Measurements from ENCODE around the gene ZFAND6. TPM values are rescaled to one million over a fixed set of nuclear protein-coding genes. Genes with fewer than 3 reads are reported as not detected.

Gene ZFAND6
- total RNA-seq, 1 experiment from 2014 or later = 57.6 TPM

GRCh38 chr15:80105193-80105592 is 45.7 kb downstream of the ZFAND6 start:
- Mint-ChIP-seq H3K9me3 (ENCODE audit: unreplicated experiment) (no peaks in the 10 kb centered on the region), H3K4me1 (ENCODE audit: insufficient read depth, unreplicated experiment) (peaks cover 21% of the 10 kb centered on the region), H3K27me3 (ENCODE audit: insufficient read depth, unreplicated experiment) (no peaks in the 10 kb centered on the region), H3K36me3 (ENCODE audit: insufficient read depth, unreplicated experiment) (no peaks in the 10 kb centered on the region), H3K27ac (ENCODE audit: low read depth, unreplicated experiment) (peak overlapping the region; percentile 84), H3K4me3 (ENCODE audit: unreplicated experiment) (peak overlapping the region; percentile 44)
- BruUV-seq (replicated peaks) = no TSS peak
- ChIA-PET CTCF (interaction anchor here (0.6 kb wide), 1 partner anchor 42 kb away, joined by 3 read pairs; no protein-coding TSS in a partner anchor), POLR2A (interaction anchor here (0.8 to 2.4 kb wide), 9 partner anchors 12 to 183 kb away, joined by 3 to 9 read pairs (median 3); no protein-coding TSS in a partner anchor)
- intact Hi-C loops (cut with micrococcal nuclease) = loop anchor here (5.0 kb wide), 1 partner anchor 33 kb away; no protein-coding TSS in a partner anchor
- DNase-seq (ENCODE audit: unreplicated experiment) = no peak
- TF ChIP-seq, protein P1, sequence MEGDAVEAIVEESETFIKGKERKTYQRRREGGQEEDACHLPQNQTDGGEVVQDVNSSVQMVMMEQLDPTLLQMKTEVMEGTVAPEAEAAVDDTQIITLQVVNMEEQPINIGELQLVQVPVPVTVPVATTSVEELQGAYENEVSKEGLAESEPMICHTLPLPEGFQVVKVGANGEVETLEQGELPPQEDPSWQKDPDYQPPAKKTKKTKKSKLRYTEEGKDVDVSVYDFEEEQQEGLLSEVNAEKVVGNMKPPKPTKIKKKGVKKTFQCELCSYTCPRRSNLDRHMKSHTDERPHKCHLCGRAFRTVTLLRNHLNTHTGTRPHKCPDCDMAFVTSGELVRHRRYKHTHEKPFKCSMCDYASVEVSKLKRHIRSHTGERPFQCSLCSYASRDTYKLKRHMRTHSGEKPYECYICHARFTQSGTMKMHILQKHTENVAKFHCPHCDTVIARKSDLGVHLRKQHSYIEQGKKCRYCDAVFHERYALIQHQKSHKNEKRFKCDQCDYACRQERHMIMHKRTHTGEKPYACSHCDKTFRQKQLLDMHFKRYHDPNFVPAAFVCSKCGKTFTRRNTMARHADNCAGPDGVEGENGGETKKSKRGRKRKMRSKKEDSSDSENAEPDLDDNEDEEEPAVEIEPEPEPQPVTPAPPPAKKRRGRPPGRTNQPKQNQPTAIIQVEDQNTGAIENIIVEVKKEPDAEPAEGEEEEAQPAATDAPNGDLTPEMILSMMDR (IDR thresholded peaks at IDR 0.05; ENCODE audit: unreplicated experiment) = no peak

DNA sequence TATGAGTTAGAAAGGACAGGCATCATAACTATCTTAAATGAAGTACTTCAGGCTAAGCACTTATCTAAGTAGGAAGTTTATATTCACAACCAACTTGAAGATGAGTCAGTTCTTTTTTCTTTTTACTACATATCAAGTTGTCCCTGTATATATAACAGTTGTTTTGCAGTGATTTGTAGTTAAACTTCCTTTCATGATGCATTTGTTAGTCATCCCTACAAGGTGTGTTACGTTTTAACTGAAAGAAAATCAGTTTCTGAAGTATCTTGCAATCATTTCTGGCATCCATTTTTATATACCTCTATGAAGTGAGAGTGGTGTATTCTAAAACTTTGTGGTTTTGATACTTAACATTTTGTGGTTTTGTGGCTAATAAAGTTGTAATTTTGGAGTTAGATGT is 46.1 kb downstream of the ZFAND6 start:
- Mint-ChIP-seq H3K4me1 (ENCODE audit: insufficient read depth, unreplicated experiment) (peaks cover 21% of the 10 kb centered on the region), H3K27ac (ENCODE audit: low read depth, unreplicated experiment) (peak overlapping the region; percentile 84), H3K9me3 (ENCODE audit: unreplicated experiment) (no peaks in the 10 kb centered on the region), H3K36me3 (ENCODE audit: insufficient read depth, unreplicated experiment) (no peaks in the 10 kb centered on the region), H3K27me3 (ENCODE audit: insufficient read depth, unreplicated experiment) (no peaks in the 10 kb centered on the region), H3K4me3 (ENCODE audit: unreplicated experiment) (peak overlapping the region; percentile 44)
- intact Hi-C loops (cut with micrococcal nuclease) = loop anchor here (5.0 kb wide), 1 partner anchor 33 kb away; no protein-coding TSS in a partner anchor
- POLR2A ChIA-PET = interaction anchor here (0.8 to 2.4 kb wide), 10 partner anchors 10 to 183 kb away, joined by 3 to 9 read pairs (median 3); no protein-coding TSS in a partner anchor
- CTCF ChIA-PET = interaction anchor here (0.6 kb wide), 1 partner anchor 42 kb away, joined by 3 read pairs; no protein-coding TSS in a partner anchor
- DNase-seq (ENCODE audit: unreplicated experiment) = peak; percentile 61
- TF ChIP-seq, protein P1 (IDR thresholded peaks at IDR 0.05; ENCODE audit: unreplicated experiment) = no peak
- BruUV-seq (replicated peaks) = no TSS peak

- intact Hi-C loops (cut with micrococcal nuclease) = loop anchor here (5.0 kb wide), 1 partner anchor 34 kb away; no protein-coding TSS in a partner anchor
- TF ChIP-seq, protein P1 (IDR thresholded peaks at IDR 0.05; ENCODE audit: unreplicated experiment) = no peak
- Mint-ChIP-seq H3K4me1 (ENCODE audit: insufficient read depth, unreplicated experiment) (peaks cover 21% of the 10 kb centered on the region), H3K4me3 (ENCODE audit: unreplicated experiment) (peak overlapping the region; percentile 44), H3K9me3 (ENCODE audit: unreplicated experiment) (no peaks in the 10 kb centered on the region), H3K36me3 (ENCODE audit: insufficient read depth, unreplicated experiment) (no peaks in the 10 kb centered on the region), H3K27me3 (ENCODE audit: insufficient read depth, unreplicated experiment) (no peaks in the 10 kb centered on the region), H3K27ac (ENCODE audit: low read depth, unreplicated experiment) (peak overlapping the region; percentile 84)
- POLR2A ChIA-PET = interaction anchor here (0.8 to 2.4 kb wide), 5 partner anchors 10 to 55 kb away, joined by 3 to 9 read pairs (median 3); no protein-coding TSS in a partner anchor
- BruUV-seq (replicated peaks) = no TSS peak
- CTCF ChIA-PET = interaction anchor here (0.6 kb wide), 1 partner anchor 12 kb away, joined by 7 read pairs; no protein-coding TSS in a partner anchor
- peak; percentile 52 for DNase-seq (ENCODE audit: unreplicated experiment)
These were observed 46.6 kb downstream of the ZFAND6 start for GRCh38 chr15:80106051-80106450.

DNA sequence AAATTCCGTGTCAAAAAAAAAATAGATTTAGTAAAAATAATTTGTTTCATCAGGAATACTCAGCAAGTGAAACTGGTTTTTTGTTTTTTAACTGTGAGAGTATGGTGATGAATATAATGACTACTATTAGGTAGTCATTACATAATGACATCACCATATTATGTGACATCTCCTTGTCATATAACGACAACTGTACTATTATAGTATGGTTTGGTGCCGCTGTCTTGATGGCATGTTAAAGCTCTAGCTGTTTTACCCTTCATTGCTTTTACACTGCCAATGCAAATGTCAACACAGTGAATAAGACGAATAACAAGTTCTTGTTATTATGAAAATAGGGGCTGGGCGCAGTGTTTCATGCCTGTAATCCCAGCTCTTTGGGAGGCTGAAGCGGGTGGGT is 47.7 kb downstream of the ZFAND6 start:
- H3K27ac Mint-ChIP-seq (ENCODE audit: low read depth, unreplicated experiment) = no peak overlapping the region
- no TSS peak for BruUV-seq (replicated peaks)
- H3K4me1 Mint-ChIP-seq (ENCODE audit: insufficient read depth, unreplicated experiment) = peaks cover 21% of the 10 kb centered on the region
- peaks cover 6% of the 10 kb centered on the region for H3K36me3 Mint-ChIP-seq (ENCODE audit: insufficient read depth, unreplicated experiment)
- H3K9me3 Mint-ChIP-seq (ENCODE audit: unreplicated experiment) = no peaks in the 10 kb centered on the region
- TF ChIP-seq, protein P1 (IDR thresholded peaks at IDR 0.05; ENCODE audit: unreplicated experiment) = no peak
- ChIA-PET POLR2A (interaction anchor here (0.7 kb wide), 1 partner anchor 47 kb away, joined by 3 read pairs; no protein-coding TSS in a partner anchor), CTCF (interaction anchor here (0.8 to 0.9 kb wide), 2 partner anchors 44 to 775 kb away, joined by 3 read pairs; no protein-coding TSS in a partner anchor)
- no peaks in the 10 kb centered on the region for H3K27me3 Mint-ChIP-seq (ENCODE audit: insufficient read depth, unreplicated experiment)
- H3K4me3 Mint-ChIP-seq (ENCODE audit: unreplicated experiment) = no peak overlapping the region
- no peak for DNase-seq (ENCODE audit: unreplicated experiment)
- intact Hi-C loops (cut with micrococcal nuclease) = loop anchor here (5.0 kb wide), 1 partner anchor 35 kb away; no protein-coding TSS in a partner anchor

All from MCF 10A (cell line).